HG03442 (cell line): Measurements from ENCODE around the gene HBA2.
"Not testable (repeated sequence)": the region's sequence is repeated elsewhere in the genome, so short reads cannot be mapped to it uniquely, and the experiment has no call there.

ENCODE experiments used
- ATAC-seq: cut with Tn5 transposase; IDR thresholded peaks from one replicate; pipeline ENCODE4 v1.9.1; 2021; ENCODE audit warnings: mild to moderate bottlenecking, moderate library complexity; ENCODE audit not compliant: unreplicated experiment

The HBA2 gene

DNA sequence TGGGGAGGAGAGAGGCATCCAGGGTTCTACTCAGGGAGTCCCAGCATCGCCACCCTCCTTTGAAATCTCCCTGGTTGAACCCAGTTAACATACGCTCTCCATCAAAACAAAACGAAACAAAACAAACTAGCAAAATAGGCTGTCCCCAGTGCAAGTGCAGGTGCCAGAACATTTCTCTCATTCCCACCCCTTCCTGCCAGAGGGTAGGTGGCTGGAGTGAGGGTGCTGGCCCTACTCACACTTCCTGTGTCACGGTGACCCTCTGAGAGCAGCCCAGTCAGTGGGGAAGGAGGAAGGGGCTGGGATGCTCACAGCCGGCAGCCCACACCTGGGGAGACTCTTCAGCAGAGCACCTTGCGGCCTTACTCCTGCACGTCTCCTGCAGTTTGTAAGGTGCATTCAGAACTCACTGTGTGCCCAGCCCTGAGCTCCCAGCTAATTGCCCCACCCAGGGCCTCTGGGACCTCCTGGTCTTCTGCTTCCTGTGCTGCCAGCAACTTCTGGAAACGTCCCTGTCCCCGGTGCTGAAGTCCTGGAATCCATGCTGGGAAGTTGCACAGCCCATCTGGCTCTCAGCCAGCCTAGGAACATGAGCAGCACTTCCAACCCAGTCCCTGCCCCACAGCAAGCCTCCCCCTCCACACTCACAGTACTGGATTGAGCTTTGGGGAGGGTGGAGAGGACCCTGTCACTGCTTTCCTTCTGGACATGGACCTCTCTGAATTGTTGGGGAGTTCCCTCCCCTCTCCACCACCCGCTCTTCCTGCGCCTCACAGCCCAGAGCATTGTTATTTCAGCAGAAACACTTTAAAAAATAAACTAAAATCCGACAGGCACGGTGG, 1.5 kb downstream of the HBA2 start:
- ATAC-seq = not testable (repeated sequence)

DNA sequence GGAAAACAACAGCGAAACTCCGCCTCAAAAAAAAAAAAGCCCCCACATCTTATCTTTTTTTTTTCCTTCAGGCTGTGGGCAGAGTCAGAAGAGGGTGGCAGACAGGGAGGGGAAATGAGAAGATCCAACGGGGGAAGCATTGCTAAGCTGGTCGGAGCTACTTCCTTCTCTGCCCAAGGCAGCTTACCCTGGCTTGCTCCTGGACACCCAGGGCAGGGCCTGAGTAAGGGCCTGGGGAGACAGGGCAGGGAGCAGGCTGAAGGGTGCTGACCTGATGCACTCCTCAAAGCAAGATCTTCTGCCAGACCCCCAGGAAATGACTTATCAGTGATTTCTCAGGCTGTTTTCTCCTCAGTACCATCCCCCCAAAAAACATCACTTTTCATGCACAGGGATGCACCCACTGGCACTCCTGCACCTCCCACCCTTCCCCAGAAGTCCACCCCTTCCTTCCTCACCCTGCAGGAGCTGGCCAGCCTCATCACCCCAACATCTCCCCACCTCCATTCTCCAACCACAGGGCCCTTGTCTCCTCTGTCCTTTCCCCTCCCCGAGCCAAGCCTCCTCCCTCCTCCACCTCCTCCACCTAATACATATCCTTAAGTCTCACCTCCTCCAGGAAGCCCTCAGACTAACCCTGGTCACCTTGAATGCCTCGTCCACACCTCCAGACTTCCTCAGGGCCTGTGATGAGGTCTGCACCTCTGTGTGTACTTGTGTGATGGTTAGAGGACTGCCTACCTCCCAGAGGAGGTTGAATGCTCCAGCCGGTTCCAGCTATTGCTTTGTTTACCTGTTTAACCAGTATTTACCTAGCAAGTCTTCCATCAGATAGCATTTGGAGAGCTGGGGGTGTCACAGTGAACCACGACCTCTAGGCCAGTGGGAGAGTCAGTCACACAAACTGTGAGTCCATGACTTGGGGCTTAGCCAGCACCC, 2.6 kb downstream of the HBA2 start:
- ATAC-seq = no peak

DNA sequence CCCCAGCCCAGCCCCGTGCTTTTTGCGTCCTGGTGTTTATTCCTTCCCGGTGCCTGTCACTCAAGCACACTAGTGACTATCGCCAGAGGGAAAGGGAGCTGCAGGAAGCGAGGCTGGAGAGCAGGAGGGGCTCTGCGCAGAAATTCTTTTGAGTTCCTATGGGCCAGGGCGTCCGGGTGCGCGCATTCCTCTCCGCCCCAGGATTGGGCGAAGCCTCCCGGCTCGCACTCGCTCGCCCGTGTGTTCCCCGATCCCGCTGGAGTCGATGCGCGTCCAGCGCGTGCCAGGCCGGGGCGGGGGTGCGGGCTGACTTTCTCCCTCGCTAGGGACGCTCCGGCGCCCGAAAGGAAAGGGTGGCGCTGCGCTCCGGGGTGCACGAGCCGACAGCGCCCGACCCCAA, 3.3 kb downstream of the HBA2 start:
- not testable (repeated sequence) for ATAC-seq

DNA sequence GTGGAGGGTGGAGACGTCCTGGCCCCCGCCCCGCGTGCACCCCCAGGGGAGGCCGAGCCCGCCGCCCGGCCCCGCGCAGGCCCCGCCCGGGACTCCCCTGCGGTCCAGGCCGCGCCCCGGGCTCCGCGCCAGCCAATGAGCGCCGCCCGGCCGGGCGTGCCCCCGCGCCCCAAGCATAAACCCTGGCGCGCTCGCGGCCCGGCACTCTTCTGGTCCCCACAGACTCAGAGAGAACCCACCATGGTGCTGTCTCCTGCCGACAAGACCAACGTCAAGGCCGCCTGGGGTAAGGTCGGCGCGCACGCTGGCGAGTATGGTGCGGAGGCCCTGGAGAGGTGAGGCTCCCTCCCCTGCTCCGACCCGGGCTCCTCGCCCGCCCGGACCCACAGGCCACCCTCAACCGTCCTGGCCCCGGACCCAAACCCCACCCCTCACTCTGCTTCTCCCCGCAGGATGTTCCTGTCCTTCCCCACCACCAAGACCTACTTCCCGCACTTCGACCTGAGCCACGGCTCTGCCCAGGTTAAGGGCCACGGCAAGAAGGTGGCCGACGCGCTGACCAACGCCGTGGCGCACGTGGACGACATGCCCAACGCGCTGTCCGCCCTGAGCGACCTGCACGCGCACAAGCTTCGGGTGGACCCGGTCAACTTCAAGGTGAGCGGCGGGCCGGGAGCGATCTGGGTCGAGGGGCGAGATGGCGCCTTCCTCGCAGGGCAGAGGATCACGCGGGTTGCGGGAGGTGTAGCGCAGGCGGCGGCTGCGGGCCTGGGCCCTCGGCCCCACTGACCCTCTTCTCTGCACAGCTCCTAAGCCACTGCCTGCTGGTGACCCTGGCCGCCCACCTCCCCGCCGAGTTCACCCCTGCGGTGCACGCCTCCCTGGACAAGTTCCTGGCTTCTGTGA, 4.1 kb downstream of the HBA2 start, which contains the start of gene HBA1:
HBA1 (plus strand) TSS at position 204 of the 906 bp plus-strand sequence; CDS start at position 241, 37 bp downstream.
- ATAC-seq = not testable (repeated sequence)

DNA sequence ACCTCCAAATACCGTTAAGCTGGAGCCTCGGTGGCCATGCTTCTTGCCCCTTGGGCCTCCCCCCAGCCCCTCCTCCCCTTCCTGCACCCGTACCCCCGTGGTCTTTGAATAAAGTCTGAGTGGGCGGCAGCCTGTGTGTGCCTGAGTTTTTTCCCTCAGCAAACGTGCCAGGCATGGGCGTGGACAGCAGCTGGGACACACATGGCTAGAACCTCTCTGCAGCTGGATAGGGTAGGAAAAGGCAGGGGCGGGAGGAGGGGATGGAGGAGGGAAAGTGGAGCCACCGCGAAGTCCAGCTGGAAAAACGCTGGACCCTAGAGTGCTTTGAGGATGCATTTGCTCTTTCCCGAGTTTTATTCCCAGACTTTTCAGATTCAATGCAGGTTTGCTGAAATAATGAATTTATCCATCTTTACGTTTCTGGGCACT, 4.7 kb downstream of the HBA2 start:
- ATAC-seq = no peak

DNA sequence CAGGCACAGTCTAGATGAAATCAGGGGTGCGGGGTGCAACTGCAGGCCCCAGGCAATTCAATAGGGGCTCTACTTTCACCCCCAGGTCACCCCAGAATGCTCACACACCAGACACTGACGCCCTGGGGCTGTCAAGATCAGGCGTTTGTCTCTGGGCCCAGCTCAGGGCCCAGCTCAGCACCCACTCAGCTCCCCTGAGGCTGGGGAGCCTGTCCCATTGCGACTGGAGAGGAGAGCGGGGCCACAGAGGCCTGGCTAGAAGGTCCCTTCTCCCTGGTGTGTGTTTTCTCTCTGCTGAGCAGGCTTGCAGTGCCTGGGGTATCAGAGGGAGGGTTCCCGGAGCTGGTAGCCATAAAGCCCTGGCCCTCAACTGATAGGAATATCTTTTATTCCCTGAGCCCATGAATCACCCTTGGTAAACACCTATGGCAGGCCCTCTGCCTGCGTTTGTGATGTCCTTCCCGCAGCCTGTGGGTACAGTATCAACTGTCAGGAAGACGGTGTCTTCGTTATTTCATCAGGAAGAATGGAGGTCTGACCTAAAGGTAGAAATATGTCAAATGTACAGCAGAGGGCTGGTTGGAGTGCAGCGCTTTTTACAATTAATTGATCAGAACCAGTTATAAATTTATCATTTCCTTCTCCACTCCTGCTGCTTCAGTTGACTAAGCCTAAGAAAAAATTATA, 5.4 kb downstream of the HBA2 start:
- no peak for ATAC-seq

DNA sequence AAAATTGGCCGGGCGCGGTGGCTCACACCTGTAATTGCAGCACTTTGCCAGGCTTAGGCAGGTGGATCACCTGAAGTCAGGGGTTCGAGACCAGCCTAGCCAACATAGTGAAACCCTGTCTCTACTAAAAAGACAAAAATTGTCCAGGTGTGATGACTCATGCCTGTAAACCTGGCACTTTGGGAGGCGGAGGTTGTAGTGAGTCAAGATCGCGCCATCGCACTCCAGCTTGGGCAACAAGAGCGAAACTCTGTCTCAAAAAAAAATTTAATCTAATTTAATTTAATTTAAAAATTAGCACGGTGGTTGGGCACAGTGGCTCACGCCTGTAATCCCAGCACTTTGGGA, 6.0 kb downstream of the HBA2 start:
- ATAC-seq = no peak

DNA sequence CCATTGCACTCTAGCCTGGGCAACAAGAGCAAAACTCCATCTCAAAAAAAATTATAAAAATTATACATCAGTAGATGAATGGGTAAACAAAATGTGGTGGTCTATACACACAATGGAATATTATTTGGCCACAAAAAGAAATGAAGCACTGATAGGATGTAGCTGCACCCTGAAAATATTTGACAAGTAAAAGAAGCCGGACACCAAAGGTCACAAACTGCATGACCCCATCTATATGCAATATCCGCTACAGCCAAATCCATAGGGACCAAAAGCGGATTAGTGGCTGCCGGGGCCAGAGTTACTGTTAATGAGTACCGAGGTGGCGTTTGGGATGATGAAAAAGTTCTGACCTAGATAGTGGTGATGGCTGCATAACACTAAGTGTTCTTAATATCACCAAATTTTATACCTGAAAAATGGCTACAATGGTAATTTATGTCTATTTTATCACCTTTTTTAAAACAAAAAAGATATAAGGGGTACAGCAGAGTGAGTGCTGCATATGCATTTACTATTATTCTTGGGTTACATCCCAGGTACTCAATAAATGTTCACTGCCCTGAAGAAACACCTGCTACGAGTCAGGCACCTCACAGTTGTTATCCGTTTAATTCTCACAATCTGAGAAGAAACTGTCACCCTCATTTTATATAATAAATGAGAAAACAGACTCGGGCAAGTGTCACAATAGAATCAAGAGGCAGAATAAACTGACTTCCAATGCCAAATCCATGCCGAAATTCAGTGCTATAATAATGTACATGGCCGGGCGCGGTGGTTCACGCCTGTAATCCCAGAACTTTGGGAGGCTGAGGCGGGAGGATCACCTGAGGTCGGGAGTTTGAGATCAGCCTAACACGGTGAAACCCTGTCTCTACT, 6.8 kb downstream of the HBA2 start:
- no peak for ATAC-seq

DNA sequence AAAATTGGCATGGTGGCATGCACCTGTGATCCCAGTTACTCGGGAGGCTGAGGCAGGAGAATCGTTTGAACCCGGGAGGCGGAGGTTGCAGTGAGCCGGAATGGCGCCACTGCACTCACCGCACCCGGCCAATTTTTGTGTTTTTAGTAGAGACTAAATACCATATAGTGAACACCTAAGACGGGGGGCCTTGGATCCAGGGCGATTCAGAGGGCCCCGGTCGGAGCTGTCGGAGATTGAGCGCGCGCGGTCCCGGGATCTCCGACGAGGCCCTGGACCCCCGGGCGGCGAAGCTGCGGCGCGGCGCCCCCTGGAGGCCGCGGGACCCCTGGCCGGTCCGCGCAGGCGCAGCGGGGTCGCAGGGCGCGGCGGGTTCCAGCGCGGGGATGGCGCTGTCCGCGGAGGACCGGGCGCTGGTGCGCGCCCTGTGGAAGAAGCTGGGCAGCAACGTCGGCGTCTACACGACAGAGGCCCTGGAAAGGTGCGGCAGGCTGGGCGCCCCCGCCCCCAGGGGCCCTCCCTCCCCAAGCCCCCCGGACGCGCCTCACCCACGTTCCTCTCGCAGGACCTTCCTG, 7.5 kb downstream of the HBA2 start, which contains the start of gene HBQ1:
HBQ1 (plus strand) TSS at position 359 of the 575 bp plus-strand sequence; CDS start at position 387, 28 bp downstream.
- ATAC-seq = no peak

DNA sequence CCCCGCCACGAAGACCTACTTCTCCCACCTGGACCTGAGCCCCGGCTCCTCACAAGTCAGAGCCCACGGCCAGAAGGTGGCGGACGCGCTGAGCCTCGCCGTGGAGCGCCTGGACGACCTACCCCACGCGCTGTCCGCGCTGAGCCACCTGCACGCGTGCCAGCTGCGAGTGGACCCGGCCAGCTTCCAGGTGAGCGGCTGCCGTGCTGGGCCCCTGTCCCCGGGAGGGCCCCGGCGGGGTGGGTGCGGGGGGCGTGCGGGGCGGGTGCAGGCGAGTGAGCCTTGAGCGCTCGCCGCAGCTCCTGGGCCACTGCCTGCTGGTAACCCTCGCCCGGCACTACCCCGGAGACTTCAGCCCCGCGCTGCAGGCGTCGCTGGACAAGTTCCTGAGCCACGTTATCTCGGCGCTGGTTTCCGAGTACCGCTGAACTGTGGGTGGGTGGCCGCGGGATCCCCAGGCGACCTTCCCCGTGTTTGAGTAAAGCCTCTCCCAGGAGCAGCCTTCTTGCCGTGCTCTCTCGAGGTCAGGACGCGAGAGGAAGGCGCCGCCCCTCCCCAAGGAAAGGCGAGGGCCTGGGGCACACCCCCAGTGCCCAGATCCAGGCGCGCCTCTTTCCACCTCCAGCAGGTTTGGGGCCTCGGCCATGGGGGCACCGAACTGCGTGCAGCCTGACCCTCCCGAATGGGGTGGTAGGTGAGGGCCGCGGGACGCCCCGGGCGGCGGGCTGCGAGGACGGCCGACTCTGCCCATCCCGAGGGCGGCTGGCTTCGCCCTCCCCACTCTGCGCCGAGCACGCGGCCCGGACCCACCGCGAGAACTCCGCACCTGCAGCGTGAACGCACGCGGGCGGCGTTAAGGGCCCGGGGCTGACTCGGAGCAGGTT, 8.2 kb downstream of the HBA2 start:
- peak; percentile 50 for ATAC-seq

DNA sequence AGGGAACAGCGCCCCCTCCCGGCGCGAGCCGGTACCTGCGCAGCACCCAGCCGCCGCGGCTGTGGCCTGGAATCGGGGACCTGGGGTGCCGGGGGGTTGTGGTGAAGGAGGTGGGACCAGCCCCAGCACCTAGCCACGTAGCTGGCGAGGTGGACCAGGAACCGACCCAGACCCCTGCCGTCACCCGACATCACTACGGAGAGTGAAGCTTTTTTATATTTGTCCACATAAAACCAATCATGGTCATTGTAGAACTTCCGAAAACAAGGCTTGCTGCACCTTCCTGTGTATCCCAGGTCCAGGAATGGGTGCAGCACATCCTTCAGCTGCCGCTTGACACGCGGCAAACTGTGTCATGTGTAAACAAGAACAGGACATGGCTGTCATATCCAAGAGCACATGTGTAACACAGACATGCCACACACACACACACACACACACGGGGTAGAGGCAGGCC, 8.9 kb downstream of the HBA2 start:
- ATAC-seq = no peak

DNA sequence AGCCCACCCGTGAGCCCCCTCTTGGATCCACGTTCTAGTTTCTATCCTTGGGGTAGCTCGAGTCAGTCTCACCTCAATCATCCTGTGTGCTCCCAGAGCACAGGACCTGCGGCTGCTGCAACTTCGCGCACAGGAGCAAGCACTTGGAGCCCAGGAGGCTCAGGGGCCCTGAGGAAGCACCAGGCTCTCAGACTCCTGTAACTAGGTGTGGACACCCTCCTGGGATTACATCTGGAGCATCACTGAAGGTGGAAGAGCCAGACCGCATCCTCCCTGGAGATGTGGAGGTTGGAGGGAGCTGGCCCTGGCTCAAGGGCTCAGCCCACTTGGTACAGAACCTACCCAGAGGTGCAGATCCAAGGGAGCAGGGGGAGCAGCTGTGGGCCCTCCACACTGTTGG, 10.3 kb downstream of the HBA2 start:
- ATAC-seq = no peak

DNA sequence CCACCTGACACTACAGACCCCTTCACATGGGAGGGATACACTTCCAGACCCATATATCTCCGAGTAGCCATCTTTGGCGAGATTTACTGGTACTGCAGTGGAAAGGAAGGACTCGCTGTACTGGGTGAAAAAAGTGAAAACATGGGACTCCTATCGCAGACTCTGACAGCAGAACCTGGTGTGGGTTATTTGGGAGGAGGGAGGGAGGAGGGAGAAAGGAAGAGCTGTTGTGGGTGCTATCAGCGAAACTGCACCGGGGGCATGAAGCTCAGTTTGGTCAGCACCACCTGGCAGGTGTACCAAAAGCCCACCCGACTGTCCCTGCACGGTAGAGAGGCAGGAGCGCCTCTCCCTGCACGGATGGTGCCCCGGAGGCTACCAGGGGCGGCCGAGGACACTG, 12.5 kb downstream of the HBA2 start:
- ATAC-seq = no peak

DNA sequence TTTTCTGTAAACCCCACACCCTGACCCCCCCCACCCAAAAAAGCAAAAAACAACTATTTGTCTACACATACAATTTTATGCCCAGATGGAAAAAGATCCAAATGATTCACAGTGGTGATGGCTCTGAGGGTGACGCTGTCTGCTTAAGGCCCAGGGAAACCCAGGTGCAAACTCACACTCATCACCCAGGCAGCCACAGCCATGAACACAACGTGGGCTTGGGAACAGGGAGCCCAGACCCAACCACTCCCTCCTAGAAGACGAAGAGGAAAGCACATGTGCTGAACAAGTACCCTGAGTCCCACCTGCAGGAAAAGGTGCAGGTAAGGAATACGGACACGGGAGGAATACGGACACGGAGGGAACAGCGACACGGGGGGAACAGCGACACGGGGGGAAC, 13.0 kb downstream of the HBA2 start:
- ATAC-seq = no peak

DNA sequence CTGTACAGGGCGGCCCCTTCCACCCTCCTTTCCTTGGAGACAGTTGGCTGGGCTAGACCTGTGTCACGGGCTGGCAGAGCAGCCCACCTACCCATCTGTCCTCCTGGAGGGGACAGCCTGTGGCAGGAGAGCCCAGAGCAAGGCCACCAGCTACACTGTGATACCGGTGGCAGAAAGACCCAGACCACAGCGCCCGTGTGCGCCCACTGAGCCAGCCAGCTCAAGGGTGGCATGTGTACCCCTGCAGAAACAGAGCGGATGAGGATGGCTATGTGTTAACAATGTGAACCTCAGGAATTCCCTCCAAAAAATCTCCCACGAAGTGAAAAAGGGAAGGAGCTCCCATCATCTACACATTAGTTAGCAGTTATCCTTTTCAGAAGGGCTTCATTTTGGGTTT, 14.7 kb downstream of the HBA2 start:
- ATAC-seq = no peak

DNA sequence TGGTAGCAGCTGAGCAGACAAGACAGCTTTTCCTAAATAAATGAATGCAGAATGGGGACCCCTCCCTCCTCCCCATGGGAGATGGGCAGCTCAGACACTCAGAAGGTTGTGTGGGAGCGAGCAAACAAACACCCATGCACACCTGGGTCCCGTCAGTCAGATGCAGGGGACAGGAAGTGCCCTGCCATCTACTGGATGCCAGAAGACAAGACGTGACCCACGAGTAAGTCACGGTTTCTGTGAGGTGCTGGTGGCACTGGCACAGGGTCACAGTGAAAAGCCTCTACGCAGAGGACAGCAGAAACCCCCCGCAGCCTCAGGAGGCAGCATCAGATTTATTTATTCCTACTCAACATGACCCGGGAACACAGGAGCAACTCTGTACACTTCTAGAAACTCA, 16.0 kb downstream of the HBA2 start:
- no peak for ATAC-seq

DNA sequence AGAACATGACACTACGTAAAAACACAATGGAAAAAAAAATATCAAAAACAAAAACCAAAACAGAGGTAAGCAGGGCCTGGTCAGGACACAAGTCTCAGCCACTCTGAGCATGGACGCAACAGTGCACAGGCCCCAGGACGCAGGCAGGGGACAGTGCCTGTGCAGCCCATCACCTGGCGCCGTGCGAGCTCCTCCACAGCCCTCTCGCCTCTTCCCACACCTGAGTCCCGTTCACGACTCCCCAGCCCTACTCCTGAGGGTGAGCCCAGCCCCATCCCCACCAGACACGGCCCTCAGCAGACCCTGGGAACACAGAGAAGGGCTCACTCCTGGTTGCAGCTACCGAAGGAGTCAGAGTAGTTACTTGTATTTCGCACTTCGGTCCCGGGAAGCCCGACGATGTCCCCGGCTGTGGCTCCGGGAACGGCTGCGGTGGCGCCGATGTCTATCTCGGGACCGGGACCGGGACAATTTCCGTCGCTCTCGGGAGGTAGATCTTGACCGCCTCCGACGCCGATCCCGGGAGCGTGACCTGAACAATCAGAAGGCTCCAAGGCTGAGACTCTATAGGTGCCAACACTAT, 17.0 kb downstream of the HBA2 start:
- no peak for ATAC-seq
